Measurements from ENCODE around the gene NECTIN1. TPM values are rescaled to one million over a fixed set of nuclear protein-coding genes. Genes with fewer than 3 reads are reported as not detected.

NECTIN1 gene
- total RNA-seq, 1 donor = 5.8 TPM

DNA sequence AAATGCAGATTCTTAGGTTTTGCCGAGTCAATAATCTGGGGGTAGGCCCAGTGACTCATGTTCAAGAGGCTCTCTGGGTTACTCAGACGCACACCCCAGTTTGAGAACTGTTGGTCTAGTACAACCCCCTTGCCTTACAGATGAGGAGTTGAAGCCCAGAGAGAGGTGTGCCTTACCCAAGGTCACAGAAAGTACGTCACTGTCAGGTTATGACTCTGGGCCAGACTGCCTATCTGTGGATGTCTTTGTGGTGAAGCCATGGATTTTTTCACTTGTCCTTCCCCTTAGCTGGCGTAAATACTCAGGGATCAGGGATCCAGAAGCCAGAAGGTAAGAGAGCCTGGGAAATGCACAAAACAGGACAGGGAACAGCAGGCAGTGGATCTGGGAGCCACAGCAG is 25.2 kb upstream of the NECTIN1 start:
- Histone ChIP-seq H3K27ac (ENCODE audit: low read depth, low read length) (no peak overlapping the region), H2AFZ (ENCODE audit: low read length) (no peak overlapping the region), H3K9me3 (ENCODE audit: low read depth, low read length) (no peaks in the 10 kb centered on the region), H3K4me1 (ENCODE audit: insufficient read depth, low read length) (peaks cover 8% of the 10 kb centered on the region), H3K4me3 (ENCODE audit: insufficient read depth, low read length) (no peak overlapping the region), H3K79me2 (ENCODE audit: insufficient read depth, low read length) (no peaks in the 10 kb centered on the region), H3K36me3 (ENCODE audit: insufficient read depth, low read length) (no peaks in the 10 kb centered on the region), H3K27me3 (ENCODE audit: insufficient read depth, low read length) (peaks cover 15% of the 10 kb centered on the region), H4K20me1 (ENCODE audit: insufficient read depth, low read length) (no peaks in the 10 kb centered on the region), H3K4me2 (ENCODE audit: insufficient read depth, low read length) (no peak overlapping the region)
- no peak for DNase-seq (ENCODE audit: insufficient read length, low spot score, missing footprints)
- TF ChIP-seq CTCF (IDR thresholded peaks at IDR 0.05; ENCODE audit: extremely low read depth, low read depth, low read length) = no peak

- Histone ChIP-seq H3K9me3 (ENCODE audit: low read depth, low read length) (no peaks in the 10 kb centered on the region), H2AFZ (ENCODE audit: low read length) (no peak overlapping the region), H3K4me3 (ENCODE audit: insufficient read depth, low read length) (no peak overlapping the region), H3K4me1 (ENCODE audit: insufficient read depth, low read length) (peaks cover 5% of the 10 kb centered on the region), H3K27me3 (ENCODE audit: insufficient read depth, low read length) (peaks cover 15% of the 10 kb centered on the region), H4K20me1 (ENCODE audit: insufficient read depth, low read length) (no peaks in the 10 kb centered on the region), H3K4me2 (ENCODE audit: insufficient read depth, low read length) (no peak overlapping the region), H3K36me3 (ENCODE audit: insufficient read depth, low read length) (no peaks in the 10 kb centered on the region), H3K27ac (ENCODE audit: low read depth, low read length) (no peak overlapping the region), H3K79me2 (ENCODE audit: insufficient read depth, low read length) (no peaks in the 10 kb centered on the region)
- DNase-seq (ENCODE audit: insufficient read length, low spot score, missing footprints) = peak; percentile 85
- TF ChIP-seq CTCF (IDR thresholded peaks at IDR 0.05; ENCODE audit: extremely low read depth, low read depth, low read length) = no peak
These were observed 23.9 kb upstream of the NECTIN1 start for GRCh38 chr11:119752946-119753345.

DNA sequence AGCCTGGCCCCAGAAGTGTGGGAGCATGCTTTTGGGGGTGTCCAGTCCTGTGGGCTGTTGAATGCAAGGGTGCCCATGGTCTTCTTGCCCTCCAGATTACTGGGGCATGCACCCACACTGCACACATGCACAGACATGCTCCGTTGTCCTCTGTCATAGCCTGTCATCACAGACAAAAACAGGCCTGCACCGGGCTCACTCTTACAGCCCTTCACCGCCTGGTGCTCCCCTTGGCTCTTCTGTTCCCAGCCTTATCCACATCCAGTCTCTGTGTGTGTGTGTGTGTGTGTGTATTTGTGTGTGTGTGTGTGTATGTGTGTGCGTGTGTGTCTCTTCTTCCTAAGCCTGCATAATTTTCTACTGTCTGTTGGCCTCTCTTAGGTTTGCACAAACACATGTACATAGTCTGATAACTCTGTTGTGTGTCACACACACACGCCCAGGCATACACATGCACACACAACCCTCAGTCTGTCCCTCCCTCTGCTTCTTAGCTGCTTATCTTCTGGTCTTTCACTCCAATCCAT is 23.4 kb upstream of the NECTIN1 start:
- no peak overlapping the region for H3K4me3 ChIP-seq (ENCODE audit: insufficient read depth, low read length)
- no peaks in the 10 kb centered on the region for H3K79me2 ChIP-seq (ENCODE audit: insufficient read depth, low read length)
- H3K9me3 ChIP-seq (ENCODE audit: low read depth, low read length) = no peaks in the 10 kb centered on the region
- peaks cover 5% of the 10 kb centered on the region for H3K4me1 ChIP-seq (ENCODE audit: insufficient read depth, low read length)
- peak; percentile 53 for DNase-seq (ENCODE audit: insufficient read length, low spot score, missing footprints)
- TF ChIP-seq CTCF (IDR thresholded peaks at IDR 0.05; ENCODE audit: extremely low read depth, low read depth, low read length) = no peak
- H3K27ac ChIP-seq (ENCODE audit: low read depth, low read length) = no peak overlapping the region
- H3K4me2 ChIP-seq (ENCODE audit: insufficient read depth, low read length) = no peak overlapping the region
- no peaks in the 10 kb centered on the region for H3K36me3 ChIP-seq (ENCODE audit: insufficient read depth, low read length)
- H3K27me3 ChIP-seq (ENCODE audit: insufficient read depth, low read length) = peaks cover 15% of the 10 kb centered on the region
- no peaks in the 10 kb centered on the region for H4K20me1 ChIP-seq (ENCODE audit: insufficient read depth, low read length)
- no peak overlapping the region for H2AFZ ChIP-seq (ENCODE audit: low read length)

DNA sequence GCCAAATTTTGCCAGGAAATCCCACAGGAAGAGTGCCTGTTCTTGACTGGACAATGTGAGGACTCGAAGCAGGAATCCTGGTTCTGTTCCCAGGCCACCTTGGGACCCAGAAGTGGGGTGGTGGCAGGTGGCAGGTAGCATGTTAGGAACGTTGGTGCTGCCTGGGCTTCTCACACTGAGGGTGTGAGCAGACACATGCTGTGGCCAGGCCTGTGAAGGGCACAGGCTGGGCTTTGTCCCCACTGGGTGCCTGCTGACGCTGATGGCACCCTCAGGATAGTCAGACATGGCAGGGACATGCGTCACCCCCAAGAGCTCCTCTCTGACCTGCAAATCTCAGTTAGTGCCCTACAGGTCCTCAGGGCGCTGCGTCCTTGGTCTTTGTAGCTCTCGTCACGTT is 21.1 kb upstream of the NECTIN1 start:
- Histone ChIP-seq H3K79me2 (ENCODE audit: insufficient read depth, low read length) (no peaks in the 10 kb centered on the region), H3K9me3 (ENCODE audit: low read depth, low read length) (no peaks in the 10 kb centered on the region), H4K20me1 (ENCODE audit: insufficient read depth, low read length) (no peaks in the 10 kb centered on the region), H3K27me3 (ENCODE audit: insufficient read depth, low read length) (peaks cover 13% of the 10 kb centered on the region), H3K4me1 (ENCODE audit: insufficient read depth, low read length) (peaks cover 5% of the 10 kb centered on the region), H2AFZ (ENCODE audit: low read length) (no peak overlapping the region), H3K4me2 (ENCODE audit: insufficient read depth, low read length) (no peak overlapping the region), H3K36me3 (ENCODE audit: insufficient read depth, low read length) (no peaks in the 10 kb centered on the region), H3K4me3 (ENCODE audit: insufficient read depth, low read length) (no peak overlapping the region), H3K27ac (ENCODE audit: low read depth, low read length) (no peak overlapping the region)
- no peak for TF ChIP-seq CTCF (IDR thresholded peaks at IDR 0.05; ENCODE audit: extremely low read depth, low read depth, low read length)
- DNase-seq (ENCODE audit: insufficient read length, low spot score, missing footprints) = peak; percentile 81
